ENCODE data around the gene CGREF1.
"Not testable (repeated sequence)": the region's sequence is repeated elsewhere in the genome, so short reads cannot be mapped to it uniquely, and the experiment has no call there.

CGREF1 gene

GRCh38 chr2:27086724-27087593 is 32.0 kb downstream of the CGREF1 start, which contains the start of gene KHK:
TSS of gene KHK (plus strand) at chr2:27086772. CDS start at chr2:27087260, 488 bp downstream.
- no peak for DNase-seq

GRCh38 chr2:27086090-27086723 is 32.7 kb downstream of the CGREF1 start:
- peak; percentile 96 to 97 for DNase-seq

GRCh38 chr2:27085673-27086089 is 33.2 kb downstream of the CGREF1 start:
- DNase-seq, result no peak

GRCh38 chr2:27085062-27085672 is 33.8 kb downstream of the CGREF1 start:
- no peak for DNase-seq

- no peak for DNase-seq
Measured at GRCh38 chr2:27084297-27085061, 34.4 kb downstream of the CGREF1 start.

GRCh38 chr2:27083410-27084296 is 35.3 kb downstream of the CGREF1 start:
- DNase-seq, result no peak

GRCh38 chr2:27082773-27083409 is 36.0 kb downstream of the CGREF1 start:
- DNase-seq, result no peak

GRCh38 chr2:27081984-27082772 is 36.8 kb downstream of the CGREF1 start:
- no peak for DNase-seq

- no peak for DNase-seq
Measured at GRCh38 chr2:27080603-27080936, 38.4 kb downstream of the CGREF1 start.

GRCh38 chr2:27080140-27080469 is 38.8 kb downstream of the CGREF1 start:
- DNase-seq, result no peak

GRCh38 chr2:27079233-27080139 is 39.4 kb downstream of the CGREF1 start:
- DNase-seq, result no peak

GRCh38 chr2:27078267-27079194 is 40.4 kb downstream of the CGREF1 start, which contains the start of gene EMILIN1:
TSS of gene EMILIN1 (plus strand) at chr2:27078615. CDS start at chr2:27079066, 451 bp downstream.
- no peak for DNase-seq

- DNase-seq, result no peak
Measured at GRCh38 chr2:27077231-27077630, 41.7 kb downstream of the CGREF1 start.

- no peak for DNase-seq
Measured at GRCh38 chr2:27076323-27076722, 42.6 kb downstream of the CGREF1 start.

- DNase-seq, result not testable (repeated sequence)
Measured at GRCh38 chr2:27075566-27075871, 43.4 kb downstream of the CGREF1 start.

- DNase-seq, result peak; percentile 40 to 58
Measured at GRCh38 chr2:27074738-27075565, 44.0 kb downstream of the CGREF1 start.

GRCh38 chr2:27073782-27074181 is 45.1 kb downstream of the CGREF1 start:
- DNase-seq, result no peak

- DNase-seq, result no peak
Measured at GRCh38 chr2:27072920-27073319, 46.0 kb downstream of the CGREF1 start.

Data from activated CD4-positive, alpha-beta T cell treated with anti-CD3 and anti-CD28 coated beads for 4 hours (primary cell).